LNCaP clone FGC (cell line): ENCODE measurements around the gene CHI3L2.

Source experiments
- DNase-seq: peaks from one replicate; pipeline ENCODE4 v3.0.0-alpha.2; 2011; ENCODE audit warnings: low read depth
- H3K4me3 ChIP-seq: 2 replicates; pipeline ENCODE4 v1.5.1; 2011; ENCODE audit warnings: mild to moderate bottlenecking, low read depth, low read length, control low read depth
- TF ChIP-seq, protein P1 (sequence below): IDR thresholded peaks from 2 replicates; pipeline ENCODE4 v1.5.1; 2012; ENCODE audit warnings: mild to moderate bottlenecking; ENCODE audit not compliant: control insufficient read depth, insufficient read depth; ENCODE audit errors: extremely low read depth

Gene CHI3L2

DNA sequence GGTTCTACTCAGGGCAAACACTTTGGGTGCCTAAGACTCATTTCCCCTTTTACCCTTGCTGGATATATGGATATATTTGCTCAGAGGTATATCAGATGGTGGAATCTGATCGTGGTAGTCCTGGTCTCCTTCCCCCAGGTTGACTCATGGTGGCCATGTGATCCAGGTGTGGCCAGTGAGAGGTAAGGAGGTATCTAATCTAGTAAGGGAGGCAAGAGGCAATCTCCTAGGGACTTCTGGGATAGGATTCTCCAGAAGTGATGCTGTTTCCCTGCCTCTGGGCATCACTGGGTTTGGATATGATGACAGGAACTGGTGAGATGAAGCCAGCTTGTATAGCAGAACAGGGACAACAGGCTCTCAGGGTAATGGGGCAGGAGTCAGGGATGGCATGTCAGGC is 18.6 kb upstream of the CHI3L2 start:
- DNase-seq: no peak
- TF ChIP-seq, protein P1, sequence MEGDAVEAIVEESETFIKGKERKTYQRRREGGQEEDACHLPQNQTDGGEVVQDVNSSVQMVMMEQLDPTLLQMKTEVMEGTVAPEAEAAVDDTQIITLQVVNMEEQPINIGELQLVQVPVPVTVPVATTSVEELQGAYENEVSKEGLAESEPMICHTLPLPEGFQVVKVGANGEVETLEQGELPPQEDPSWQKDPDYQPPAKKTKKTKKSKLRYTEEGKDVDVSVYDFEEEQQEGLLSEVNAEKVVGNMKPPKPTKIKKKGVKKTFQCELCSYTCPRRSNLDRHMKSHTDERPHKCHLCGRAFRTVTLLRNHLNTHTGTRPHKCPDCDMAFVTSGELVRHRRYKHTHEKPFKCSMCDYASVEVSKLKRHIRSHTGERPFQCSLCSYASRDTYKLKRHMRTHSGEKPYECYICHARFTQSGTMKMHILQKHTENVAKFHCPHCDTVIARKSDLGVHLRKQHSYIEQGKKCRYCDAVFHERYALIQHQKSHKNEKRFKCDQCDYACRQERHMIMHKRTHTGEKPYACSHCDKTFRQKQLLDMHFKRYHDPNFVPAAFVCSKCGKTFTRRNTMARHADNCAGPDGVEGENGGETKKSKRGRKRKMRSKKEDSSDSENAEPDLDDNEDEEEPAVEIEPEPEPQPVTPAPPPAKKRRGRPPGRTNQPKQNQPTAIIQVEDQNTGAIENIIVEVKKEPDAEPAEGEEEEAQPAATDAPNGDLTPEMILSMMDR: no peak

DNA sequence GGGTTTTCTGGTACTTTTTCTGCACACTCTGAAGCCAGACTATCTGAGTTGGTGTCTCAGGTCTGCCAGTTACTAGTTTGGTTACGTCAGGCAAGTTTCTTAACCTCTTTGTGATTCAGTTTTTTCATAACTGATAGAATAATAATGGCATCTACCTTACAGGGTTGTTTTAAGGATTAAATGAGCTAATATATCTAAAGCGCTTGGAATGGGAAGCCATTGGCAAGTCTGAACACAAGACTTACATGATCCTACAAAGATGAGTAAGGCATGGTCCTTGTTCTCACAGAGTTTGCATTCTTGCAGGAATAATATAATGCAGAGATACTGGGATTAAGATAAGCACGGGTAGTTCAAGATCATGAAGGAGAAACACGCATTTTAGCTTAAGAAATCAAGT is 17.9 kb upstream of the CHI3L2 start:
- H3K4me3 ChIP-seq: no peak overlapping the region
- TF ChIP-seq, protein P1: no peak
- no peak for DNase-seq

More for the DNA sequence above, 18.6 kb upstream of the CHI3L2 start:
- no peak overlapping the region for H3K4me3 ChIP-seq

DNA sequence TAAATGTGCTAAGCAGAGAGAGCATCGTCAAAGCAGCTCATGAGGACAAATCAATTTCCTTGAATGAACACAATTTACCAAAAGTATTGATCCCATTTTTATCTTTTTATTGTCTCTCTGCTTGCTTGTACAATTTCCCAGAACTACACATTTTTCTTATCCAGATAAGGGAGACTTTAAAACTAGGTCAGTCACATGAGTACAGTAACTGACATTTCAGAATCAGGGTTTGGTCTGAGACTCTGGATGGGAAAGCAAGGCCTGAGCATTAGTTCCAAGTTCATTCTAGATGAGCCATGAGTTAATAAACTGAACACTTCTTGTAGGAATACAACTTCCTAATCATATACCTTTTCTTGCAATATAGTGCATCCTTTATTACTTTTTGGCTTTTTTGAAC is 15.6 kb upstream of the CHI3L2 start:
- DNase-seq: no peak
- TF ChIP-seq, protein P1: no peak
- no peak overlapping the region for H3K4me3 ChIP-seq

DNA sequence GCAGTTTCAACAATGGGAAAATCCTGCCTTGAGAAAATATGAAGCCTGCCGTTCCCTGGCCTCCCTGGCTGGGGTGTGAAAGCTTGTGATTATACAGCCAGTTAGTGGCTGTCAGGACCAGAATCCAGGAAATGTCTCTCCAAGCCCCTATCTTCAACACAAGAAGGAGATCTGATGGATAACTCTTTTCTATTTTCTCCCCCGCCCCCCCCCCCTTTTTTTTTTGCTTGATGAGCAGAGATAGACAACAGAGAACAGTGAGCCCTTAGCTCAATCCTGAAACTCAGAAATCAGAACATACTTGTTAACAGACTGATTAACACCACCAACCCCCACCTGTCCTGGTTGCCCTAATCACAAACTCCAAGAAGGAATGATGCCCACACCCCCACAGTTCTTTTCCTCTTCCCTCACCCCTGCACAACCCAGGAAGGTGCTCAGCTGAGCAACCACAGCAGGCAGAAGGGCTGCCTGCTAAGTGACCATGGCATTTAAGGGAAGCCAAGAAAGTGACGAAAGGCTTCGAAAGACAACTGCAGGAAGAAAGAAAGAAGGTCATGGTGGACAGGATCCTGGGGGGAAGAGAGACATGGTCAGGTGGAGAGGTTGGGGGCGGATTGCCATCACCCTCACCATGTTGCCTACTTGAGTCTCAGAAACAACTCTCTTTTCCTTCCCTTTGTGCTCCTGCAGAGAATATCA is 14.7 kb upstream of the CHI3L2 start:
- no peak for DNase-seq
- TF ChIP-seq, protein P1: no peak
- no peak overlapping the region for H3K4me3 ChIP-seq

DNA sequence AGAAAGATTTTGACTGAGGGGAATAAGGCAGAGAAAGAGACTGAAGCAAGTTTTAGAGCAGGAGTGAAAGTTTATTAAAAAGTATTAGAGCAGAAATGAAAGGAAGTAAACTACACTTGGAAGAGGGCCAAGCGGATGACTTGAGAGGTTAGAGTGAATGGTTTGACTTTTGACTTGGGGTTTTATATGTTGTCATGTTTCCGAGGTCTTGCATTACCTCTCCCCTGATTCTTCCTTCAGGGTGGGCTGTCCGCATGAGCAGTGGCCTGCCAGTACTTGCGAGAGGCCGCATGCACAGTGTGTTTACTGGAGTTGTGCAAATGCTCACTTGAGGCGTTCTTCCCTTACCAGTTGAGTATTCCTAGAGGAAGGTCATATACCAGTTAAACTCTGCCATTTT is 14.1 kb upstream of the CHI3L2 start:
- no peak for DNase-seq
- TF ChIP-seq, protein P1: no peak
- no peak overlapping the region for H3K4me3 ChIP-seq

DNA sequence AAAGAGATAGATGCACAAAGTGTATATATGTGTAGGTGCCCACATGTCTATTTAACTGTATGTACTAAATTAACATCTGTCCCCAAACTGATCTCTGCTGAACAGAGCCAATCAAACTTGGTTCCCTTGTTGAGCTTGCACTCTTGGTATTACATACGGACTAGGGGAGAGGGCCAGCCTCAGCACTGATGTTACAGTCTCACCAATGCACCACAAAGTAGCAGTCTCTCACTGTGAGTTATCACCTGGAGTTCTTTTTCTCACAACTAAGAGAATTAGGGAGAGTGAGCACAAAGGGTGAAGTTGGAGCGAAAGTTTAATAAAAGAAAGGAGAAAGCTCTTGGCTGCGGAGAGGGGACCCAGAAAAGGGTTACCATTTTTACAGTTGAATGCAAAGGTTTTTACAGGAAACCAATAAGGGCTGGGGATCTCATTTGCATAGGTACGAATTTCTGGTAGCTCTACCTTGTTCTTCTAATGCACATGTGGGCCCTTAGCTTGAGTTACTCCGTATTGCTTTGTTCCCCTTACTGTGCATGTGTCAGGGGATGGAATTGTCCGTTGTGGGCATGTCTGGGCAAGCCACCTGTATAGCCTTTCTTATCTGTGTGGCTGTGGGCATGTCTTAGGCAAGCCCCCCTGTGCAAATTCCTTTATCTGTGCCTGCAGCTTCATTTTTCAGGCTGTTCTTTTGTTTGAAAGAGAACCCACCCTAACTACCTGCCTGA is 13.3 kb upstream of the CHI3L2 start:
- DNase-seq: no peak
- H3K4me3 ChIP-seq: no peak overlapping the region
- TF ChIP-seq, protein P1: no peak
